PC-3 (cell line): ENCODE measurements around the gene IL17RB. TPM values are rescaled to one million over a fixed set of nuclear protein-coding genes. Genes with fewer than 3 reads are reported as not detected.

ENCODE experiments used
- ATAC-seq: fragments of 200-7000 bp; cut with Tn5 transposase; 2 replicates; pipeline ENCODE4 v1.9.1; 2020; ENCODE audit warnings: mild to moderate bottlenecking, moderate library complexity
- BruUV-seq: library from RNA; stranded (reverse); fragments of 400-500 nt; replicated peaks from 2 replicates; lab custom pipeline; 2021; lab: Mats Ljungman, UMichigan
- CTCF ChIA-PET: fragments of 300-600 bp; sonication (Branson Sonifier 250); formaldehyde crosslinking; loops from one replicate; lab custom pipeline; 2022; ENCODE audit warnings: antibody characterized with exemption; lab: Charles Lee
- POLR2A ChIA-PET: fragments of 300-600 bp; sonication (Branson Sonifier 250); formaldehyde crosslinking; loops from one replicate; lab custom pipeline; 2022; ENCODE audit warnings: antibody characterized with exemption; ENCODE audit not compliant: unreplicated experiment; lab: Charles Lee
- DNase-seq: peaks from one replicate; pipeline ENCODE4 v3.0.0-alpha.2; 2015
- H2AFZ ChIP-seq: fragments of 300-600 bp; sonication (generic); 2 replicates; pipeline ENCODE4 v1.6.0; 2016; ENCODE audit warnings: antibody characterized with exemption, low read length
- H3F3A ChIP-seq: fragments of 300-600 bp; sonication (generic); one replicate; pipeline ENCODE4 v1.6.0; 2017; ENCODE audit warnings: antibody characterized with exemption, low read length, control low read depth, mild to moderate bottlenecking; ENCODE audit not compliant: unreplicated experiment
- H3K27ac ChIP-seq: fragments of 300-600 bp; sonication (generic); 2 replicates; pipeline ENCODE4 v1.5.1; 2016; ENCODE audit warnings: mild to moderate bottlenecking, low read length
- H3K27me3 ChIP-seq: fragments of 300-600 bp; sonication (generic); 2 replicates; pipeline ENCODE4 v1.6.1; 2016; ENCODE audit warnings: low read length, mixed read lengths
- H3K36me3 ChIP-seq: fragments of 300-600 bp; sonication (generic); 2 replicates; pipeline ENCODE4 v1.6.1; 2016; ENCODE audit warnings: low read depth, mixed run types, low read length, mixed read lengths
- H3K4me1 ChIP-seq: fragments of 300-600 bp; sonication (generic); 2 replicates; pipeline ENCODE4 v1.5.1; 2016; ENCODE audit warnings: low read length; ENCODE audit not compliant: insufficient read depth
- H3K4me2 ChIP-seq: fragments of 300-600 bp; sonication (generic); 2 replicates; pipeline ENCODE4 v1.6.0; 2016; ENCODE audit warnings: low read length
- H3K4me3 ChIP-seq: fragments of 300-600 bp; sonication (generic); 2 replicates; pipeline ENCODE4 v1.5.1; 2016; ENCODE audit warnings: mild to moderate bottlenecking, low read length, mixed read lengths
- H3K79me2 ChIP-seq: fragments of 300-600 bp; sonication (generic); 2 replicates; pipeline ENCODE4 v1.6.1; 2017; ENCODE audit warnings: low read length, mixed read lengths
- H3K9ac ChIP-seq: fragments of 300-600 bp; sonication (generic); 2 replicates; pipeline ENCODE4 v1.6.0; 2016; ENCODE audit warnings: mild to moderate bottlenecking, low read length
- H3K9me2 ChIP-seq: fragments of 300-600 bp; sonication (generic); replicated peaks from 2 replicates; pipeline ENCODE4 v1.6.1; 2016; ENCODE audit warnings: mixed run types, low read length, mixed read lengths
- H3K9me3 ChIP-seq: fragments of 300-600 bp; sonication (generic); 2 replicates; pipeline ENCODE4 v1.6.1; 2016; ENCODE audit warnings: low read length, mixed read lengths
- H4K20me1 ChIP-seq: fragments of 300-600 bp; sonication (generic); 2 replicates; pipeline ENCODE4 v1.6.1; 2016; ENCODE audit warnings: low read length, mixed read lengths
- EZH2 ChIP-seq: fragments of 300-600 bp; sonication (generic); IDR thresholded peaks from one replicate; pipeline ENCODE4 v1.6.1; 2017; ENCODE audit warnings: antibody characterized with exemption, mild to moderate bottlenecking, low read length; ENCODE audit not compliant: unreplicated experiment
- EZH2phosphoT487 ChIP-seq: fragments of 300-600 bp; sonication (generic); IDR thresholded peaks from 2 replicates; pipeline ENCODE4 v1.6.1; 2018; ENCODE audit warnings: mild to moderate bottlenecking, antibody characterized with exemption, low read length, borderline replicate concordance
- intact Hi-C: fragments of 100-400 bp; cut with micrococcal nuclease; formaldehyde crosslinking; loops from 2 replicates; pipeline ENCODE4 v1.9.0; 2023
- total RNA-seq: library from RNA; depleted of rRNA; stranded (reverse); fragments of >200 nt; gene quantifications from 2 replicates; pipeline ENCODE4 v1.2.3, GENCODE V29; 2014
- TF ChIP-seq, protein P1 (sequence below): fragments of 300-600 bp; sonication (generic); conservative IDR thresholded peaks from 2 replicates; pipeline ENCODE4 v1.5.1; 2017; ENCODE audit warnings: antibody characterized with exemption, low read depth, mild to moderate bottlenecking, low read length

Gene IL17RB
- total RNA-seq, 1 experiment from 2014 or later, result 2.3 TPM

- ChIA-PET POLR2A (no interaction called here), CTCF (no interaction called here)
- Histone ChIP-seq H3K9me2 (no peaks in the 10 kb centered on the region), H3K4me3 (peak overlapping the region; percentile 82), H3K27ac (no peak overlapping the region), H3K79me2 (peaks cover 16% of the 10 kb centered on the region), H2AFZ (peak overlapping the region; percentile 86), H3F3A (no peaks in the 10 kb centered on the region), H4K20me1 (no peaks in the 10 kb centered on the region), H3K36me3 (peaks cover 36% of the 10 kb centered on the region), H3K27me3 (no peaks in the 10 kb centered on the region), H3K9me3 (no peaks in the 10 kb centered on the region), H3K4me1 (peaks cover 14% of the 10 kb centered on the region; the same call in 1 of the 2 replicates), H3K9ac (peak overlapping the region; percentile 79), H3K4me2 (peak overlapping the region; percentile 91)
- ATAC-seq, result peak; percentile 12
- no TSS peak for BruUV-seq
- DNase-seq, result no peak
- TF ChIP-seq EZH2phosphoT487 (no peak), EZH2 (no peak)
- TF ChIP-seq, protein P1, sequence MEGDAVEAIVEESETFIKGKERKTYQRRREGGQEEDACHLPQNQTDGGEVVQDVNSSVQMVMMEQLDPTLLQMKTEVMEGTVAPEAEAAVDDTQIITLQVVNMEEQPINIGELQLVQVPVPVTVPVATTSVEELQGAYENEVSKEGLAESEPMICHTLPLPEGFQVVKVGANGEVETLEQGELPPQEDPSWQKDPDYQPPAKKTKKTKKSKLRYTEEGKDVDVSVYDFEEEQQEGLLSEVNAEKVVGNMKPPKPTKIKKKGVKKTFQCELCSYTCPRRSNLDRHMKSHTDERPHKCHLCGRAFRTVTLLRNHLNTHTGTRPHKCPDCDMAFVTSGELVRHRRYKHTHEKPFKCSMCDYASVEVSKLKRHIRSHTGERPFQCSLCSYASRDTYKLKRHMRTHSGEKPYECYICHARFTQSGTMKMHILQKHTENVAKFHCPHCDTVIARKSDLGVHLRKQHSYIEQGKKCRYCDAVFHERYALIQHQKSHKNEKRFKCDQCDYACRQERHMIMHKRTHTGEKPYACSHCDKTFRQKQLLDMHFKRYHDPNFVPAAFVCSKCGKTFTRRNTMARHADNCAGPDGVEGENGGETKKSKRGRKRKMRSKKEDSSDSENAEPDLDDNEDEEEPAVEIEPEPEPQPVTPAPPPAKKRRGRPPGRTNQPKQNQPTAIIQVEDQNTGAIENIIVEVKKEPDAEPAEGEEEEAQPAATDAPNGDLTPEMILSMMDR, result no peak
- intact Hi-C loops, result no loop called here
These were observed 34.3 kb downstream of the IL17RB start for GRCh38 chr3:53880396-53881345.

DNA sequence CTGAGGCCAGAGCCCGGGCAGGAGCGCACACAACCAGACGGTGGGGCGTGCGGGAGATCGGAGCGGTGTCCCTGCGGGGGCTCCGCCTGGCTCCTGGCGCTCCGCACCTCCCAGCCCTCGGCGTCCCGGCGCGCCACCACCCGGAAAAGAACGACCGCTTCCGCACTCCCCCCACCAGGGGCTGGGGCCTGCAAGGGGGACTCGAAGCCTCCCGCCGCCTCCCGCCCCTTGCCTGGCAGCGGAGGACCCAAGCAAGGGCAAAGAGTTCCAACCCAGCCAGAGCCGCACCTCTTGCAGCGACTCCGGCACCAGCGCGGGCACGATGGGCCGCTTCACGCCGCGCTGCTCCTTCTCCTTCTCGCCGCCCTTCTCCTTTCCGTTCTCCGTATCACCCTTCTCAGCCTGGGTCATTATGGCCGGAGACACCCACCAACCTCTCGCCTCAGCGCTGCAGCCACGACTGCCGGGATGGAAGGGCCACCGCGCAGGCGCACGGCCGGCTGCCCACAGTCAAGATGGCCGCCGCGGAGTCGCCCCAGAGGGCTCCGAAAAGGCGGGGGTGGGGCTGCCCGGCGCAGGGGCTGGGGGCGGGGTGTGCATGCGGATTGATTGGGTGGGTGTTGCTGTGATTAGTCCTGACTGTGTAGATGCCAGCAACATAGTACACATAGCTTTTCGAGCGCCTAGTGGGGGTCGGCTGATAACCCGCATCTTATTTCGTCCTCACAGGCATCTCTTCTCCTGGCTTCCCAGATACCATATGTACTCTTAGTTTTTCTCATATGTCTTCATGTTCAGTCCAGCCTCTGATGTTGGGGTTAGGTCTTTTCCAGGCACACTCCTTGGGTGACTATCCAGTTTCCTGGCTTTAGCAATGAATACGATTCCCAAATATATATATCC lies 35.6 kb downstream of the IL17RB start, which contains the start of gene ACTR8:
TSS of gene ACTR8 (minus strand) at position 462 of the 903 bp plus-strand sequence. CDS start at position 411, 51 bp downstream.
- ATAC-seq, result peak; percentile 88
- Histone ChIP-seq H3K4me1 (peaks cover 14% of the 10 kb centered on the region; the same call in 1 of the 2 replicates), H3F3A (no peaks in the 10 kb centered on the region), H3K79me2 (peaks cover 17% of the 10 kb centered on the region), H3K36me3 (peaks cover 38% of the 10 kb centered on the region), H3K4me2 (peak within 1 kb of the TSS; percentile 91), H3K9me3 (no peaks in the 10 kb centered on the region), H4K20me1 (no peaks in the 10 kb centered on the region), H3K27ac (peak within 1 kb of the TSS; percentile 12; the same call in 1 of the 2 replicates), H2AFZ (peak within 1 kb of the TSS; percentile 86), H3K4me3 (peak within 1 kb of the TSS; percentile 82), H3K27me3 (no peaks in the 10 kb centered on the region), H3K9me2 (no peaks in the 10 kb centered on the region), H3K9ac (peak within 1 kb of the TSS; percentile 79)
- POLR2A ChIA-PET, result no interaction called here
- peak; percentile 76 for DNase-seq
- no peak for TF ChIP-seq EZH2
- intact Hi-C loops, result no loop called here
- CTCF ChIA-PET, result no interaction called here
- BruUV-seq, result TSS peak; percentile 52

GRCh38 chr3:53883008-53883407 lies 36.6 kb downstream of the IL17RB start:
- no peak overlapping the region for H3K4me3 ChIP-seq
- H2AFZ ChIP-seq, result no peak overlapping the region
- no peak overlapping the region for H3K27ac ChIP-seq
- DNase-seq (no peak), ATAC-seq (no peak)
- no peaks in the 10 kb centered on the region for H3K27me3 ChIP-seq
- H3F3A ChIP-seq, result no peaks in the 10 kb centered on the region
- no TSS peak for BruUV-seq
- peaks cover 14% of the 10 kb centered on the region; the same call in 1 of the 2 replicates for H3K4me1 ChIP-seq
- no peaks in the 10 kb centered on the region for H3K9me3 ChIP-seq
- peaks cover 28% of the 10 kb centered on the region for H3K36me3 ChIP-seq
- intact Hi-C loops, result no loop called here
- no peaks in the 10 kb centered on the region for H3K9me2 ChIP-seq
- POLR2A ChIA-PET, result no interaction called here
- H3K9ac ChIP-seq, result no peak overlapping the region
- H3K4me2 ChIP-seq, result no peak overlapping the region
- CTCF ChIA-PET, result no interaction called here
- peaks cover 27% of the 10 kb centered on the region for H3K79me2 ChIP-seq
- TF ChIP-seq EZH2 (no peak), EZH2phosphoT487 (no peak)
- TF ChIP-seq, protein P1, result no peak
- no peaks in the 10 kb centered on the region for H4K20me1 ChIP-seq
